Activated CD4-positive, CD25-positive, alpha-beta regulatory T cell treated with anti-CD3 and anti-CD28 coated beads, Interleukin-2, amount 50 U/mL, for 16 hours (primary cell): ENCODE data around the gene TXNL4A.
"Not testable (repeated sequence)": the region's sequence is repeated elsewhere in the genome, so short reads cannot be mapped to it uniquely, and the experiment has no call there.

Experiments used
- DNase-seq: peaks from one replicate; pipeline ENCODE4 v3.0.0-alpha.2; 2020; ENCODE audit warnings: low read depth, low spot score

TXNL4A gene

DNA sequence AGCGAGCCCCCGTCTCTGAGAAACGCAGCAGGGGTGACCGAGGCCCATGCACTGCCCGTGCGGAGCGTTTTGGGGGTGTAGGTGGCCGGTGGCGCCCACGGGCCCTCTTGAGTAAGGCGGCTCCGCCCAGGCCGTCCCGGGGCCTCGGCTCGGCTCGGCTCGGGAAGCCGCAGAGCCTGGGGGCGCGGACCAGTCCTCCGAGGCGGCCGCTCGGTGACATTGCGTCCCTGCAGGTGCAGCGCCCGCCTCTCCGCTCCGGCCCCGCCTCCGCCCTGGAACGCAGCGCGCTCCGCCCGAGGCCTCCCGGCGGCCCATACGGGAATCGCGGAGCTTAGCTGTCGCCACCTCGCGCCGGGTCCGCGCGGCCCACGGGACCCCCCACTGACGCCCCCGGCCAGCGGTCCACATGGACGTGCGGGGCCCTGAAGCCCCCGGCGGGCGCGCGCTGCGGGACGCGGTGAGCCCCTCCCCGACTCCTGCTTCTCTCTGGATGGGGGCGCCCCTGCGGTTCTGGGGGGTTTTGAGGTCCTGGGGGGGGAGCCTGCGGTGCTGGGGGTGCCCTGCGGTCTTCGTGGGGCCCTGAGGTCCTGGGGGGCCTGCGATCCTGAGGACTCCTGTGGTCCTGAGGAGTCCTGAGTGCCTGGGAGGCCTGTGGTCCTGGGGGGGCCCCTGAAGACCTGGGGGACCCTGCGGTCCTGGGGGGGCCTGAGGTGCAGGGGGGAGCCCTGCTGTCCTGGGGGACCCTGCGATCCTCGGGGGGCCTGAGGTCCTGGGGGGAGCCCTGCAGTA, 23.8 kb downstream of the TXNL4A start, which contains the start of gene HSBP1L1:
Gene HSBP1L1 (plus strand): TSS at position 314 of the 789 bp plus-strand sequence. CDS start 93 bp downstream, at position 407.
- peak; percentile 23 for DNase-seq

DNA sequence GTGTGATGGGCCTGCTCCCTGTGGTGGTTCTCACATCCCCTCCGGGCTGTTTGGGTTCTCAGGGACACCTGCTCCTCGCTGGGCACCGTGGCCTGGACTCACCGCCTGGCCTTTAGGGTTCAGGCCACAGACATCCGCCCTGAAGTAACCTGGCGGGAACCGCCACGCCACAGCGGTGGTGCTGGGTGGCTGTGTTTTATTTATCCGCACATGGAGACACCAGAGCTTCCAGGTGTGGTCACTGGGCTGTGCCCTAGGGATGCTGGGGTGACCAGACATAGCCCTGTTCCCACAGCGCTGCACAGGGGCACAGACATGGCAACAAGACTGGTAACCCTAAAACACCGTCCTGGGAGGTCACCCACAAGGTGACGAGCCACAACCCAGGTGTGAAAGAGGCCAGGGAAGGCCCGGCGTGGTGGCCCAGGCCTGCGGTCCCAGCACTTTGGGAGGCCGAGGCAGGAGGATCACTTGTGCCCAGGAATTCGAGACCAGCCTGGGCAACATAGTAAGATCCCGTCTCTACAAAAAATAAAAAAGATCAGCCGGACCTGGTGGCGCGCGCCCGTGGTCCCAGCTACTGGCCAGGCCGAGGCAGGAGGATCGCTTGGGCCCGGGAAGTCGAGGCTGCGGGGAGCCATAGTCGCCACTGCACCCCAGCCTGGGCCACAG, 24.6 kb downstream of the TXNL4A start:
- DNase-seq, result no peak

- no peak for DNase-seq
These were observed 25.3 kb downstream of the TXNL4A start for GRCh38 chr18:79962835-79963657.

- DNase-seq, result no peak
These were observed 26.1 kb downstream of the TXNL4A start for GRCh38 chr18:79962311-79962710.

DNA sequence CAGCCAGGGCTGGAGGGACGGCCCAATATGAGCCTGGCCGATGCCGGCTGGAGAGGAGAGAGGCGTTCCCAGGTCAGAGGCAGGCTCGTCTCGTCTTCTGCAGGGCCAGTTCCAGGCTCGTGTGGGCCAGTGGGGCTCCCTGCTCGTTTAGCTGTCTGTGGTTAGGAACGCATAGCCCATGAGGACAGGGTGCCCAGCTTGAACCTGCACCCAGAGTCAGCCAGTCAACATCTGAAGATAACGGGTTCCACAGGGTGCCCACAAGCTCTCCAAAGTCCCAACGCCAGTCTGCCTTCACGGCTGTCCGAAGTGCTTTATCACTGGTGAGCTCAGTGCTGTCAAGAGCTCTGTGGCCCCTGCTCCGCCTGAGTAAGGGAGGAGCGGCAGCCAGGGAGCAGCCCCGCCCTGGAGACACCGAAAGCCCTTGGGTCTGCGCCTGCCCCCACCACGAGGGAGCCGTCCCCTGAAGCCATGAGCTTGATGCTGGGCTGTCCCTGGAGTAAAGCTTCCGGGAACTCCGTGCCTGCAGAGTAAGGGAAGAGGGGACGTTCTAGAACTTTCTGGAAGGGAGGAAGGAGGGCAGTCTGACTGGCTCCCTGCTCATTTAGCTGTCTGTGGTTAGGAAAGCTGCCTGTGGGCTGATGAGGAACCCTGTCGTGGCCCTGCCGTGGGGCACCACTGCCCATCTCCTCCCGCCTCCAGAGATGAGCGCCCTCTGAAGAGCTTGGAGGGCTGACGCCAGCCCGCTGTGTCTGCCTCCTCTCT, 26.7 kb downstream of the TXNL4A start:
- DNase-seq, result no peak

DNA sequence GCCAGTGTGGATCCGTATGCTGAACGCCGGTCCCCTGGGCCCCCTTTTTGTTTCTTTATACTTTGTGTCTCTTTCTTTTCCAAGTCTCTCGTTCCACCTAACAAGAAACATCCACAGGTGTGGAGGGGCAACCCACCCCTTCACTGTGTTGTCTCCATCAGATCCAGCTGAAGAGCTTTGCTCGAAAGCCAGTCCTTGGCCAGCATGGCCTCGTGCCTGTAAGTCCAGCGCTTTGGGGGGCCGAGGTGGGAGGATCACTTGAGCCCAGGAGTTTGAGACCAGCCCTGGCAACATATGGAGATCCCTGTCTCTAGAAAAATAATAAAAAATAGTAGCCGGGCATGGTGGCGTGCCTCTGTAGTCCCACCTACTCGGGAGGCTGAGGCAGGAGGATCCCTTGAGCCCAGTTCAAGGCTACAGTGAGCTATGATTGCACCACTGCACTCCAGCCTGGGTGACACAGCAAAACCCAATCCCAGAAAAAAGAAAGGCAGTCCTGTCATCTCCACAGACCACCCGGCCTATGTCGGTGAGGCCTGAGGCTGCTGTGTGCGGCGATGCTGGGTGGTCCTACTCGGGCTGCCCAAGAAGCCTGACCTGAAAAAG, 27.3 kb downstream of the TXNL4A start:
- DNase-seq, result no peak

- not testable (repeated sequence) for DNase-seq
These were observed 28.1 kb downstream of the TXNL4A start for GRCh38 chr18:79960161-79960801.

GRCh38 chr18:79958981-79959380, 29.4 kb downstream of the TXNL4A start:
- DNase-seq, result no peak

- no peak for DNase-seq
These were observed 32.1 kb downstream of the TXNL4A start for GRCh38 chr18:79956276-79956675.

GRCh38 chr18:79955302-79956075, 32.9 kb downstream of the TXNL4A start:
- DNase-seq, result no peak

DNA sequence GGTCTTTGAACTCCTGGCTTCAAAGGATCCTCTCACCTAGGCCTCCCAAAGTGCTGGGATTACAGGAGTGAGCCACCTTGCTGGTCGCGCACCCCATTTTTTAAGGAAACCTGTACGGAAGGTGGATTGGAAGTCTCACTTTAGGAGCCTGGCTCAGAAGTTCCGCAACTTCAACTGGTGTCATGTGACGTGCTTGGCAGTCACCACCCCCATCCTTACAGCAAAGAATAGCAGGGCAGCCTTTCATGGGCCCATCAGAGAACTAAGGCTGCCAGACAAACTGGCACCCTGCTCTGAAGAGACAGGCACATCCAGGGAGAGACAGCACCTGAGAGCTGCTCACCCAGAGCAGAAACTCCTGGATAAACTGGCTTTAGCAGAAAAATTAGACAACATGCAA, 33.6 kb downstream of the TXNL4A start:
- no peak for DNase-seq

DNA sequence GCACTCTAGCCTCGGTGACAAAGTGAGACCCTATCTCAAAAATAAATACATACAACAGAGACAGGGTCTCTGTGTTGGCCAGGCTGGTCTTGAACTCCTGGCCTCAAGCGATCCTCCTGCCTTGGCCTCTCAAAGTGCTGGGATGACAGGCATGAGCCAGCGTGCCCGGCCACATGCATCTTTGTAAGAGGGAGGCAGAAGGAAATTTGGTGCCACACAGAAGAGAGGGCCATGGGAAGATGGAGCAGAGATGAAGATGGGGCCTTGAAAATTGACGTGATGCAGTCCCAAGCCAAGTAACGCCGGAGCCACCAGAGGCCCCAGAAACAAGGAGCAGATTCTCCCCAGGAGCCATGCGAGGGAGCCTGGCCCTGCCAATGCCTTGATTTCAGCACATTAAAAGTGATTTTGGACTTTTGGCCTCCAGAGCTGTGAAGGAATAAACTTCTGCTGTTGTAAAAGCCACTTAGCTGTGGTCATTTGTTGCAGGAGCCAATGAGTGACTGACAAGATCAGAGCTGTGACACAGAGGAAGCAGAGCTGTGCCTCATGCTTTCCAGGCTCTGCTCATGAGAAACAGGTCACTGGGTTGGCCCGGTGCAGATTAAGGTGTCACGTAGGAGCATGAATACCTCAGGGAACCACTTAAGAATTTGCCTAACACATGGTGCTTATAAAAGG, 34.3 kb downstream of the TXNL4A start:
- no peak for DNase-seq

GRCh38 chr18:79952996-79953559, 35.3 kb downstream of the TXNL4A start:
- DNase-seq, result no peak

DNA sequence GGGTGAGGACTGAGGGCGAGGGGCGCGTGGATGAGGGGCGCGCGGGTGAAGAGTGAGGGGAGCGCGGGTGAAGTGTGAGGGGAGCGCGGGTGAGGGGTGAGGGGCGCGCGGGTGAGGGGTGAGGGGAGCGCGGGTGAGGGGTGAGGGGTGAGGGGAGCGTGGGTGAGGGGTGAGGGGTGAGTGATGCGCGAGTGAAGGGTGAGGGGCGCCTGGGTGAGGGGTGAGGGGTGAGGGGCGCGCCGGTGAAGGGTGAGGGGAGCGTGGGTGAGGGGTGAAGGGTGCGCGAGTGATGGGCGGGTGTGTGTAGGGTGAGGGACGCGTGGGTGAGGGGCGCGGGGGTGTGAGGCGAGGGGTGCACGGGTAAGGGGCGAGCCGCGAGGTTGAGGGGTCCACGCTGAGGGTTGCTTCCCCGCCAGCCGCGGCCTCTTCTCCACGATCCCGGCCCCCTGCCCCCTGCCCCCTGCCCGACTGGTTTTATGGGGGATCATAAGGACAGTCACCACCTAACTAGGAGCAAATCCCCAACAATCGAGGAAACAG, 35.8 kb downstream of the TXNL4A start:
- no peak for DNase-seq

- DNase-seq, result peak; percentile 83
These were observed 36.6 kb downstream of the TXNL4A start, which contains the start of gene SLC66A2 for GRCh38 chr18:79951545-79952455. TSS of gene SLC66A2 (minus strand) at chr18:79951653. CDS start at chr18:79950926, 727 bp downstream.

- no peak for DNase-seq
These were observed 37.6 kb downstream of the TXNL4A start for GRCh38 chr18:79950515-79951341.
